RWPE1 (cell line): Measurements from ENCODE around the gene RNF223.
A peak's percentile ranks its signal among the peaks of the same experiment; 100 is the strongest.
"Not testable (repeated sequence)": the region's sequence is repeated elsewhere in the genome, so short reads cannot be mapped to it uniquely, and the experiment has no call there.

Experiments
- CTCF ChIA-PET: fragments of 350-600 bp; sonication (Branson Sonifier 250); formaldehyde crosslinking; extraction: SDS; loops from one replicate; lab custom pipeline; 2021; lab: Yijun Ruan, JAX
- POLR2A ChIA-PET: fragments of 400-600 bp; formaldehyde crosslinking; extraction: SDS; loops from one replicate; lab custom pipeline; 2020; ENCODE audit warnings: antibody characterized with exemption; ENCODE audit not compliant: low non-redundant PET; lab: Yijun Ruan, JAX
- DNase-seq: peaks from one replicate; pipeline ENCODE4 v3.0.0; 2012; ENCODE audit warnings: low spot score
- H3K27ac ChIP-seq: fragments of 450-650 bp; 2 replicates; pipeline ENCODE4 v1.5.1; 2017
- CTCF ChIP-seq: fragments of 450-650 bp; conservative IDR thresholded peaks from 2 replicates; pipeline ENCODE4 v1.5.1; 2017; ENCODE audit warnings: low read depth, mild to moderate bottlenecking

Gene RNF223

DNA sequence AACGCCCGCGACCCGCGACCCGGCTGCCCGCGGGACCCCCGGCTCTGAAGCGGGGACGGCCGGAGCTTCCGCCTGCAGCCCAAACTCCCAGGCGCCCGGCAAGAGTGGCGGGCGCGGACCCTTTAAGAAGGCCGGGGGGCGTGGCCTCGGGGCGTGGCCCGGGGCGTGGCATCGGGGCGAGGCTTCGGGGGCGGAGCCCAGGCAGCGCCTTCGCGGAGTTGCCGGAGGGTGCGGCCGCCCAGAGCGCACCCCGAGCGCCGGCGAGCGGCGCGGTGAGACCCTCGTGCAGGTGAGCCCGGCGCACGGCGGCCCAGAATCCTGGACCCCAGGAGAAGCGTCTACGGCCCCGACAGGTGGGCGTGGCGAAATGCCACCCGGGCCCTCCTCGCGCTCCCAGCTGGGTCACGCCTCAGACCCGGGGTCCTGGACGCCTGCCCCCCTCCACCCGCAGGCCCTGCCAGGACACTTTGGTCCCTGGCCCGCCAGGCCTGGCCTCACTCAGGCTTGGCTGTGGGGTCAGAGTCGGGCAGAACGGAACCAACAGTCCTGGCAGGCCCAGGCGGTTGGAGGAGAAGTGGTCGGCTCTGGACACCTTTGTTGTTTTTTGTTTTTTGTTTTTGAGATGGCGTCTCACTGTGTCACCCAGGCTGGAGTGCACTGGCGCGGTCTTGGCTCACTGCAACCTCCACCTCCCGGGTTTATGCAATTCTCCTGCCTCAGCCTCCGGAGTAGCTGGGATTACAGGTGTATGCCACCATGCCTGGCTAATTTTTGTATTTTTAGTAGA lies 14.4 kb downstream of the RNF223 start:
- CTCF ChIA-PET: interaction anchor here (0.6 to 1.3 kb wide), 7 partner anchors 19 to 155 kb away, joined by 3 to 6 read pairs (median 3); no protein-coding TSS in a partner anchor

GRCh38 chr1:1058921-1059493 lies 15.1 kb downstream of the RNF223 start:
- CTCF ChIA-PET: interaction anchor here (0.6 to 1.3 kb wide), 15 partner anchors 19 to 154 kb away, joined by 3 to 6 read pairs (median 3); no protein-coding TSS in a partner anchor
- H3K27ac ChIP-seq: peak overlapping the region; percentile 25
- POLR2A ChIA-PET: no interaction called here
- TF ChIP-seq CTCF: peak; percentile 68
- no peak for DNase-seq

More for the DNA sequence above, 14.4 kb downstream of the RNF223 start:
- POLR2A ChIA-PET: no interaction called here
- peak overlapping the region; percentile 25 for H3K27ac ChIP-seq
- TF ChIP-seq CTCF: peak; percentile 33; the same call in 1 of the 2 replicates
- peak; percentile 86 for DNase-seq

- no peak overlapping the region for H3K27ac ChIP-seq
- DNase-seq: no peak
- TF ChIP-seq CTCF: no peak
- ChIA-PET POLR2A (no interaction called here), CTCF (interaction anchor here (0.6 to 1.3 kb wide), 11 partner anchors 18 to 154 kb away, joined by 3 to 6 read pairs (median 4); no protein-coding TSS in a partner anchor)
Measured at GRCh38 chr1:1058088-1058905, 15.8 kb downstream of the RNF223 start.

DNA sequence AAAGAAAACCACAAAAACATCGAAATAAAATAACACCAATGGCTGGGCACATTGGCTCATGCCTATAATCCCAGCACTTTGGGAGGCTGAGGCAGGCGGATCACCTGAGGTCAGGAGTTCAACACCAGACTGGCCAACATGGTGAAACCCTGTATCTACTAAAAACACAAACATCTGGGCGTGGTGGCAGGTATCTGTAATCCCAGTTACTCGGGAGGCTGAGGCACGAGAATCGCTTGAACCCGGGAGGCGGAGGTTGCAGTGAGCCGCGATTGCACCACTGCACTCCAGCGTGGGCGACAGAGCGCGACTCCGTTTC lies 16.4 kb downstream of the RNF223 start:
- CTCF ChIA-PET, DNase-seq, POLR2A ChIA-PET, H3K27ac ChIP-seq: not testable (repeated sequence)

DNA sequence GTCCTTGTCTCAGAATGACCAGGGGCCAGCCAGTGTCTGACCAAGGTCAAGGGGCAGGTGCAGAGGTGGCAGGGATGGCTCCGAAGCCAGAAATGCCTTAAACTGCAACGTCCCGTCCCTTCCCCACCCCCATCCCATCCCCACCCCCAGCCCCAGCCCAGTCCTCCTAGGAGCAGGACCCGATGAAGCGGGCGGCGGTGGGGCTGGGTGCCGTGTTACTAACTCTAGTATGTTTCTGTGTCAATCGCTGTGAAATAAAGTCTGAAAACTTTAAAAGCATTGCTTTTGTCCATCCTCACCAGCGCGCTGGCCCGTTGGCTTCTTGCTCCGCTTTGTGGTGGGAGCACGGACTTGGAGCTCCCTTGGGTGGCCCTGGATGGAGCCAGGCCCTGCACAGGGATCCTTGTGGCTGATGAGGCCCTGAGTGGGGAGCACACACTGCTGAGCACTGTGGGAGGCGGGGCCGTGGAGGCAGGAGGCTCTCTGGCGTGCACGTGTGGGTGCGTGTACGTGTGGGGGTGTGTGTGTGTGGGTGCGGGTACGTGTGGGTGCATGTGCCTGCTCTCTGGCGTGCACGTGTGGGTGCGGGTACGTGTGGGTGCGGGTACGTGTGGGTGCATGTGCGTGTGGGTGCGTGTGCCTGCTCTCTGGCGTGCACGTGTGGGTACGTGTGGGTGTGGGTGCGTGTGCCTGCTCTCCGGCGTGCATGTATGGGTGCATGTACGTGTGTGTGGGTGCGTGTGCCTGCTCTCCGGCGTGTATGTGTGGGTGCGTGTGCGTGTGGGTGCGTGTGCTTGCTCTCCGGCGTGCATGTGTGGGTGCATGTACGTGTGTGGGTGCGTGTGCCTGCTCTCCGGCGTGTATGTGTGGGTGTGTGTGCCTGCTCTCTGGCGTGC lies 18.0 kb downstream of the RNF223 start:
- DNase-seq: no peak
- ChIA-PET CTCF (interaction anchor here (0.9 kb wide), 1 partner anchor 16 kb away, joined by 5 read pairs; no protein-coding TSS in a partner anchor), POLR2A (no interaction called here)
- H3K27ac ChIP-seq: 0 out of 2 replicates have a peak overlapping the region, but pooled peaks have one; percentile 17
- TF ChIP-seq CTCF: no peak

- ChIA-PET POLR2A (no interaction called here), CTCF (interaction anchor here (0.6 kb wide), 1 partner anchor 20 kb away, joined by 3 read pairs; no protein-coding TSS in a partner anchor)
- 0 out of 2 replicates have a peak overlapping the region, but pooled peaks have one; percentile 17 for H3K27ac ChIP-seq
- no peak for TF ChIP-seq CTCF
- no peak for DNase-seq
Measured at GRCh38 chr1:1054971-1055370, 19.1 kb downstream of the RNF223 start.
